ENCODE results near the gene GPR62. TPM values are rescaled to one million over a fixed set of nuclear protein-coding genes. Genes with fewer than 3 reads are reported as not detected.
A peak's percentile ranks its signal among the peaks of the same experiment; 100 is the strongest.

Gene GPR62
- total and polyA plus RNA-seq, 7 experiments from 2014 or later, result 0.08 TPM; not detected in 6

DNA sequence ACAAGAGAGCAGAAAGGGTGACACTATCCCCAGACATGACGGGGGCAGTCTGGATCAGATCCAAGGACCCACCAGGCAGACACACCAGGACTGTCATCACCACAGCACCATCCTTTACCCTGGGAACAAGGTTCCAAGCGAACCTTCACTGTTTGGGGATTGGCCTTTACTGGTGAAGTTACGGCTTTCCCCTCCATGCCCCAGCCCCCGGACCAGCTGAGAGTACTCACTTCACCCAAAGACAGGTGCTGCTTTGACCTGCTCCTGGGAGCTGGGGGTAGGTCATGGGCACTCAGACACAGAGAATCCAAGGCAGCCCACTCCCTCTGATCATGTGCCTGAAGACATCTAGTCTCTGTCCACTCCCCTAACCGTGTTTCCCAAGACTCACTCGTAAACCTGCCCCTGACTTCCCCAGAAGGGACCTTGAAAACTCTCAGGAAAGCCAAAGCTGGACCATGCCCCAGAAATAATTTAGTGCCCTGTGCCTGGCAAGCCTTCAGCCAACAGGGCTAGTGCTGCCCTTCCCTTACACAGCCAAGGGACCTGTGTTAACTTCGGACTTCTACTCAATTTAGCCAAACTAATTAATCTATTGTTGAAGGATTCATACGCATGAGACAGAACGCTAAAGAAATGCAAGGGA, 16.3 kb upstream of the GPR62 start:
- POLR2A ChIA-PET, result no interaction called here

DNA sequence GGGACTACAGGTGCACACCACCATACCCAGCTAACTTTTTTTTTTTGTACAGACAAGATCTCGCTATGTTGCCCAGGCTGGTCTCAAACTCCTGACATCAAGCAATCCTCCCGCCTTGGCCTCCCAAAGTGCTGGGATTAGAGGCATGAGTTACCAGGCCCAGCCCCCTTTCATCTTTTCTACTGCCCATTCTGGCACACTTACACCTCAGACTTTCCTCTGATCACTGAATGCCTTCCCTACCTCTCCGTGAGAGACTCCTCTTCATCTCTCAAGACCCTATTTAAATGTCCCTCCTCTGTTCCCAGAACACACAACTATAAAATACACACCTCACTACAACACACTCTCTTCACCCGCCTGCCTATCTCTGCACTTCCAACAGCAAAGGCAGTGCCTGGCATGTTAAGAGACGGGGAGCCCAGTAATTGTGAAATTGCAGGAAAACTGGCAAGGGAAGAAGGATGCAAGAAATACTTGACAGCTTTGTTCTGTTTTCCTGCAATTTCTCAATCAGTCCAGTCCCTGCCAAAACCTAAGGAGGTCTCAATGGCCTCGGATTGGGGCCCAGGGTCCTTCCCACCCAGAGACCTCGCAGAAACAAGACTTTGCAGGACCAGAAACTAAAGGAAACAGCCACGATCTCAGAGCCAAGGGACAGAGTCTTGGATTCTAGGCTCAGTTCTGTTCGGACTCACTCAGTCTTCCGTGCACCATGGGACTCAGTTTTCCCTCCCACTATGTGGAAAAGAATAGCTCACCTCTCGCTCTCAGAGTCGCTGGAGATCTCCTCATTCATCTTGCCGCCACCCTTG, 14.3 kb upstream of the GPR62 start:
- intact Hi-C loops (cut with micrococcal nuclease), result loop anchor here (5.0 kb wide), 2 partner anchors 181 to 269 kb away; partner anchors contain the start of gene TEX264 (in 1 of the 2)
- DNase-seq, result peak in 2 of 9 donors; percentile 8 to 21
- ChIA-PET POLR2A (interaction anchor here (0.6 to 3.1 kb wide), 8 partner anchors 26 to 798 kb away, joined by 3 to 34 read pairs (median 6); partner anchors contain the start of genes ABHD14A, ABHD14B, PCBP4 and RPL29), CTCF (interaction anchor here (0.6 to 3.6 kb wide), 13 partner anchors 33 to 419 kb away, joined by 3 to 28 read pairs (median 4); partner anchors contain the start of genes ABHD14A, ABHD14B and RPL29)
- Mint-ChIP-seq H3K4me1 (peaks cover 22 to 40% (median 31%) of the 10 kb centered on the region in 7 donors), H3K9me3 (no peaks in the 10 kb centered on the region), H3K36me3 (peaks cover 0 to 19% (median 5%) of the 10 kb centered on the region in 5 donors), H3K27me3 (no peaks in the 10 kb centered on the region), H3K27ac (peak overlapping the region in 8 of 9 donors; percentile 49 to 89 (median 76)), H3K4me3 (peak overlapping the region; percentile 72 to 94 (median 90))
- H3K4me3 ChIP-seq (ENCODE audit: low read length), result peak overlapping the region; percentile 72
- peak overlapping the region; percentile 73 for H3K27ac ChIP-seq (ENCODE audit: low read depth, low read length)
- H3K27me3 ChIP-seq (ENCODE audit: control insufficient read depth in 2 of 2, insufficient read depth in 2 of 2, low read length in 2 of 2), result no peaks in the 10 kb centered on the region
- H3K4me1 ChIP-seq (ENCODE audit: control insufficient read depth in 2 of 2, insufficient read depth in 2 of 2, low read length in 2 of 2), result peaks cover 19 to 23% of the 10 kb centered on the region in 2 donors
- peaks cover 0 to 30% (median 6%) of the 10 kb centered on the region in 3 experiments for H3K36me3 ChIP-seq (ENCODE audit: control insufficient read depth in 2 of 3, insufficient read depth in 3 of 3, low read length in 3 of 3)
- H3K9me3 ChIP-seq (ENCODE audit: control insufficient read depth in 2 of 3, low read length in 3 of 3), result no peaks in the 10 kb centered on the region
- no peak for ATAC-seq

More for the DNA sequence above, 16.3 kb upstream of the GPR62 start:
- CTCF ChIA-PET, result interaction anchor here (1.7 kb wide), 1 partner anchor 439 kb away, joined by 6 read pairs; the partner anchor contains the start of gene DCAF1
- Histone ChIP-seq H3K36me3 (ENCODE audit: control insufficient read depth in 2 of 3, insufficient read depth in 3 of 3, low read length in 3 of 3) (peaks cover 0 to 50% (median 11%) of the 10 kb centered on the region in 3 experiments), H3K4me3 (ENCODE audit: low read length) (no peak overlapping the region), H3K4me1 (ENCODE audit: control insufficient read depth in 2 of 2, insufficient read depth in 2 of 2, low read length in 2 of 2) (peaks cover 19 to 23% of the 10 kb centered on the region in 2 donors), H3K27ac (ENCODE audit: low read depth, low read length) (no peak overlapping the region), H3K9me3 (ENCODE audit: control insufficient read depth in 2 of 3, low read length in 3 of 3) (no peaks in the 10 kb centered on the region), H3K27me3 (ENCODE audit: control insufficient read depth in 2 of 2, insufficient read depth in 2 of 2, low read length in 2 of 2) (no peaks in the 10 kb centered on the region)
- Mint-ChIP-seq H3K9me3 (no peaks in the 10 kb centered on the region), H3K4me1 (peaks cover 19 to 40% (median 31%) of the 10 kb centered on the region in 7 donors), H3K4me3 (peak overlapping the region in 5 of 10 donors; percentile 1 to 50 (median 22)), H3K27ac (peak overlapping the region in 3 of 9 donors; percentile 1 to 20 (median 9)), H3K27me3 (no peaks in the 10 kb centered on the region), H3K36me3 (peaks cover 0 to 35% (median 5%) of the 10 kb centered on the region in 5 donors)
- ATAC-seq, result no peak
- intact Hi-C loops (cut with micrococcal nuclease), result no loop called here
- DNase-seq, result no peak

DNA sequence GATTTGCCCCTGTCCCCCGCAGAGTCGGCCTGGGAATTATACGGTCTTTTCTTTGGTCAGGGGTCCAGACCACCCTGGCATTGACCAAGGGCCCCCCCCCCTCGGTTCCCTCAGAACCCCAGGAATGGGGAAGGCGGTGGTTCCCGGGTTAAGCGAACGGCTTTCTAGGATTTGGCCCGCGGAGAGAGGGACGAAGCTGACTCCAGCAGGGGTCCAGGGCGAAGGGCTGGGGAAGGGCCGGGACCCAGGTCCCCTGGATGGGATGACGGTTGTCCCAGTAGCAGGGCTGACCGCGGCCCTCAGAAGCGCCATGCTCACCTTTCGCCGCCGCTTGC, 13.8 kb upstream of the GPR62 start:
- H3K36me3 Mint-ChIP-seq, result peaks cover 0 to 13% (median 3%) of the 10 kb centered on the region in 5 donors
- peaks cover 19 to 23% of the 10 kb centered on the region in 2 donors for H3K4me1 ChIP-seq (ENCODE audit: control insufficient read depth in 2 of 2, insufficient read depth in 2 of 2, low read length in 2 of 2)
- peak overlapping the region; percentile 72 for H3K4me3 ChIP-seq (ENCODE audit: low read length)
- peak overlapping the region; percentile 72 to 94 (median 90) for H3K4me3 Mint-ChIP-seq
- POLR2A ChIA-PET, result interaction anchor here (0.6 to 3.1 kb wide), 8 partner anchors 26 to 799 kb away, joined by 3 to 34 read pairs (median 6); partner anchors contain the start of genes ABHD14A, ABHD14B, PCBP4 and RPL29
- CTCF ChIA-PET, result interaction anchor here (0.6 to 3.6 kb wide), 14 partner anchors 33 to 419 kb away, joined by 3 to 28 read pairs (median 4); partner anchors contain the start of genes ABHD14A, ABHD14B and RPL29
- no peak for ATAC-seq
- H3K27me3 ChIP-seq (ENCODE audit: control insufficient read depth in 2 of 2, insufficient read depth in 2 of 2, low read length in 2 of 2), result no peaks in the 10 kb centered on the region
- no peaks in the 10 kb centered on the region for H3K9me3 ChIP-seq (ENCODE audit: control insufficient read depth in 2 of 3, low read length in 3 of 3)
- no peaks in the 10 kb centered on the region for H3K27me3 Mint-ChIP-seq
- peaks cover 22 to 40% (median 31%) of the 10 kb centered on the region in 7 donors for H3K4me1 Mint-ChIP-seq
- no peaks in the 10 kb centered on the region for H3K9me3 Mint-ChIP-seq
- no peak for DNase-seq
- intact Hi-C loops (cut with micrococcal nuclease), result loop anchor here (5.0 kb wide), 2 partner anchors 181 to 269 kb away; partner anchors contain the start of gene TEX264 (in 1 of the 2)
- H3K36me3 ChIP-seq (ENCODE audit: control insufficient read depth in 2 of 3, insufficient read depth in 3 of 3, low read length in 3 of 3), result peaks cover 0 to 25% (median under 1%) of the 10 kb centered on the region in 3 experiments
- peak overlapping the region; percentile 73 for H3K27ac ChIP-seq (ENCODE audit: low read depth, low read length)
- H3K27ac Mint-ChIP-seq, result peak overlapping the region; percentile 49 to 90 (median 80)

DNA sequence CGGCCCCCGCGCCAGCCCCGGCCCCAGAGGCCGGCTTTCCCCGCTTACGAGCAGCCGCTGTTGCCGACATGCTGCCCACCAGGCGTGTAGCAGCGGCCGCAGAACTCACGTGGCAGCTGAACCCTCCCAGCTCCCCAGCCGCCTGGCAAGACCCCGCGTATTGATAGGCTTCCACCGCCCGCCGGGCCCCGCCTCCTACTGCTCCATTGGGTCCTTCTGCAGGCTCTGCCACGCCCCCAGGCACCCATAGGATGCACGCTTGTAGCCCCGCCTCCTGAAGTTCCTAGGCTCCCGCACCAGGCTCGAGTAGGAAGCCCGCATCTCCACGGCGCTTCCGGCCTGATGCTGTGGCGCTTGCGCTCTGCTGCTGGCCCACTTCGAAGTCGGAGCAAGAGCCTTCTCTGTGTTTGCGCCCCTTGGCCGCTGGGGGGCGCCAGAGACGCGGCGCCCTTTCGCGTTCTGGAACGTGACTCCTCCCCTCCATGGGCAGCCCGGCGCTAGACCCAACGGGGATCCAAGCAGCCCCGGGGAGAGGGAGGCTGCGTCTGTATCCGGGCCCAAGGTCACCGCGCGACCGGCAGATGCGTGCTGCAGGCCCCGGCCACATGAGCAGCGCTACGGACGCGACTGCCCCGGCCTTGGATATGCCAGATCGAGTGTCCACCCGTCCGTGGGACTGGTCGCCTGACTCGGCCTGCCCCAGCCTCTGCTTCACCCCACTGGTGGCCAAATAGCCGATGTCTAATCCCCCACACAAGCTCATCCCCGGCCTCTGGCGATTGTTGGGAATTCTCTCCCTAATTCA, 13.2 kb upstream of the GPR62 start, which contains the start of the genes PARP3 and RRP9:
TSS of gene PARP3 (plus strand) at position 566 of the 805 bp plus-strand sequence. CDS start 993 bp downstream, outside the sequence.
TSS of gene RRP9 (minus strand) at position 107 of the 805 bp plus-strand sequence. CDS start at position 70, 37 bp downstream.
- no peaks in the 10 kb centered on the region for H3K9me3 ChIP-seq (ENCODE audit: control insufficient read depth in 2 of 3, low read length in 3 of 3)
- intact Hi-C loops (cut with micrococcal nuclease), result loop anchor here (1.0 to 5.0 kb wide), 17 partner anchors 14 to 1325 kb away; partner anchors contain the start of genes ABHD14B (in 2 of the 2), ALAS1 (in 2 of the 2), DCAF1 (in 2 of the 2) and RPL29 (in 2 of the 2)
- Mint-ChIP-seq H3K9me3 (no peaks in the 10 kb centered on the region), H3K27ac (peak within 1 kb of the TSS; percentile 78 to 92 (median 89)), H3K4me3 (peak within 1 kb of the TSS; percentile 72 to 94 (median 90)), H3K27me3 (no peaks in the 10 kb centered on the region), H3K4me1 (peaks cover 22 to 40% (median 31%) of the 10 kb centered on the region in 7 donors), H3K36me3 (peaks cover 0 to 10% (median 3%) of the 10 kb centered on the region in 5 donors)
- CTCF ChIA-PET, result interaction anchor here (0.6 to 3.6 kb wide), 21 partner anchors 32 to 420 kb away, joined by 3 to 28 read pairs (median 4); partner anchors contain the start of genes ABHD14A, ABHD14B and RPL29
- H3K27ac ChIP-seq (ENCODE audit: low read depth, low read length), result peak within 1 kb of the TSS; percentile 80
- ATAC-seq, result peak; percentile 98
- POLR2A ChIA-PET, result interaction anchor here (0.6 to 3.1 kb wide), 16 partner anchors 12 to 1705 kb away, joined by 3 to 34 read pairs (median 4); partner anchors contain the start of genes ABHD14A, ABHD14B, PCBP4 and RPL29
- DNase-seq, result peak; percentile 97 to 100 (median 99)
- peaks cover 0 to 19% (median 0%) of the 10 kb centered on the region in 3 experiments for H3K36me3 ChIP-seq (ENCODE audit: control insufficient read depth in 2 of 3, insufficient read depth in 3 of 3, low read length in 3 of 3)
- peaks cover 19 to 23% of the 10 kb centered on the region in 2 donors for H3K4me1 ChIP-seq (ENCODE audit: control insufficient read depth in 2 of 2, insufficient read depth in 2 of 2, low read length in 2 of 2)
- peak within 1 kb of the TSS; percentile 78 for H3K4me3 ChIP-seq (ENCODE audit: low read length)
- H3K27me3 ChIP-seq (ENCODE audit: control insufficient read depth in 2 of 2, insufficient read depth in 2 of 2, low read length in 2 of 2), result no peaks in the 10 kb centered on the region

DNA sequence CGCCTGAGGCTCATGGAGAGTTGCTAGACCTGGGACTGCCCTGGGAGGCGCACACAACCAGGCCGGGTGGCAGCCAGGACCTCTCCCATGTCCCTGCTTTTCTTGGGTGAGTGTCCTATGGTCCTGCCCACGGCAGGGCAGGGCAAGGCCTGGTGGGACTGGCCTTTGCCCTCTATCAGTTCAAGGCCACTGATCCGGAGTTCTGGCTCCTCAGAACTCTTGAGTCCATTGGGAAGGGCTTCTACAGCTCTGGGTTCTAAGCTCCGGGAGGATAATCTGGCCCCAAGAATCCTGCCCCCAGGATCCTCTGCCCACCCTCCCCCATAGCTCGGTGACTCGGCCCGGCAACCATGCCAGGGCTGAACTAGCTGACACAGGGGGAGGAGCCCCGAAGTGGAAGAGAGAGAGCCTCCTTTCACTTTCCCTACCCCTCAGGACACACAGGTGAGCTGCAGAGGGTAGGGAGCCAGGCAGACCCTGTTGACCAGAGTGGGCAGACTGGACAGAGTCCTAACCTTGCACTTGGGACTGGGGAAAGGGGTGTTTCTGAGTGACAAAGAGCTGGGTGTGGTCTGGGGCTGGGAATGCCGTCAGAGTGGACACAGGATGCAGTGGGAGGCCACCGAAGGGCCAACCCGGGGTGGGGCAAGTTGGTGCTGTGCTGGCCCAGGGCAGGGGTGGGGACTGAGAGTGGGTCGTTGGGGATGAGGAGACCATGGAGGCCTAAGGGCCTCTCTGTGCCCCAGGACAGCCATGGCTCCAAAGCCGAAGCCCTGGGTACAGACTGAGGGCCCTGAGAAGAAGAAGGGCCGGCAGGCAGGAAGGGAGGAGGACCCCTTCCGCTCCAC, 12.4 kb upstream of the GPR62 start:
- ChIA-PET POLR2A (interaction anchor here (0.9 to 3.1 kb wide), 12 partner anchors 11 to 277 kb away, joined by 3 to 34 read pairs (median 4); partner anchors contain the start of genes ABHD14A, ABHD14B, PCBP4 and RPL29), CTCF (interaction anchor here (0.6 to 3.6 kb wide), 12 partner anchors 31 to 204 kb away, joined by 3 to 28 read pairs (median 4); partner anchors contain the start of genes ABHD14A, ABHD14B and RPL29)
- peak in 7 of 9 donors; percentile 35 to 57 (median 47) for DNase-seq
- Mint-ChIP-seq H3K4me3 (peak overlapping the region; percentile 72 to 94 (median 90)), H3K27ac (peak overlapping the region; percentile 78 to 92 (median 89)), H3K4me1 (peaks cover 22 to 40% (median 31%) of the 10 kb centered on the region in 7 donors), H3K27me3 (no peaks in the 10 kb centered on the region), H3K36me3 (peaks cover 0 to 10% (median 0%) of the 10 kb centered on the region in 5 donors), H3K9me3 (no peaks in the 10 kb centered on the region)
- Histone ChIP-seq H3K9me3 (ENCODE audit: control insufficient read depth in 2 of 3, low read length in 3 of 3) (no peaks in the 10 kb centered on the region), H3K4me1 (ENCODE audit: control insufficient read depth in 2 of 2, insufficient read depth in 2 of 2, low read length in 2 of 2) (peaks cover 19 to 23% of the 10 kb centered on the region in 2 donors), H3K4me3 (ENCODE audit: low read length) (peak overlapping the region; percentile 78), H3K27ac (ENCODE audit: low read depth, low read length) (peak overlapping the region; percentile 80), H3K36me3 (ENCODE audit: control insufficient read depth in 2 of 3, insufficient read depth in 3 of 3, low read length in 3 of 3) (peaks cover 0 to 11% (median 0%) of the 10 kb centered on the region in 3 experiments), H3K27me3 (ENCODE audit: control insufficient read depth in 2 of 2, insufficient read depth in 2 of 2, low read length in 2 of 2) (no peaks in the 10 kb centered on the region)
- intact Hi-C loops (cut with micrococcal nuclease), result loop anchor here (1.0 to 5.0 kb wide), 17 partner anchors 13 to 1326 kb away; partner anchors contain the start of genes ABHD14B (in 2 of the 2), ALAS1 (in 2 of the 2), DCAF1 (in 2 of the 2) and RPL29 (in 2 of the 2)
- no peak for ATAC-seq
